ENCODE measurements around the gene B4GALT5.

The B4GALT5 gene

GRCh38 chr20:49666911-49667310, 46.8 kb downstream of the B4GALT5 start:
- no peak for TF ChIP-seq REST (IDR thresholded peaks at IDR 0.05; ENCODE audit: insufficient read depth in 1 of 2, low read depth in 2 of 2, low read length in 2 of 2)
- TF ChIP-seq POLR2AphosphoS5 (IDR thresholded peaks at IDR 0.05; ENCODE audit: low read depth, low read length), result no peak
- no peak for TF ChIP-seq FOXP2 (optimal IDR thresholded peaks at IDR 0.05; ENCODE audit: borderline replicate concordance, extremely low read depth, extremely low read length, insufficient read depth)
- no peak for TF ChIP-seq SIN3A (IDR thresholded peaks at IDR 0.05; ENCODE audit: borderline replicate concordance, insufficient read depth, low read length)
- no peak for TF ChIP-seq TAF1 (IDR thresholded peaks at IDR 0.05; ENCODE audit: borderline replicate concordance, insufficient read depth, low read length)

DNA sequence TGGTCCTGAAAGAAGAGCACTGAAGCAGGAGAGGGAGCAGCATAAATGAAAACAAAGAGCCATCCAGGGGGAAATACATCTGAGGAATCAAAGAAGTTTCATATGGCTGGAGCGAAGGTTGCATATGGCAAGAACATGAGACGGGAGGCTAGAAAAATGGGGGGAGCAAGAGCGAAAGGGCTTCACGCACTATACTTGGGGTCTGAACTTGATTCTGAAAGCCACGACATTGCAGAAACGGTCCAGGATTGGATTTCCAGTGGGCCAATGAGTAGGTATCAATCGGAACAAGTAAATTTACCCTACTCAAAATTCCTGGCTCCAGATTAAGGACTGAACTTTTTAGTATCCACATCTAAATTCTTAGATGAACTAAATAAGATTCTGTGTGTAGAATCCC, 47.9 kb downstream of the B4GALT5 start:
- TF ChIP-seq REST (IDR thresholded peaks at IDR 0.05; ENCODE audit: insufficient read depth in 1 of 2, low read depth in 2 of 2, low read length in 2 of 2), result no peak
- no peak for TF ChIP-seq TAF1 (IDR thresholded peaks at IDR 0.05; ENCODE audit: borderline replicate concordance, insufficient read depth, low read length)
- no peak for TF ChIP-seq FOXP2 (optimal IDR thresholded peaks at IDR 0.05; ENCODE audit: borderline replicate concordance, extremely low read depth, extremely low read length, insufficient read depth)
- no peak for TF ChIP-seq SIN3A (IDR thresholded peaks at IDR 0.05; ENCODE audit: borderline replicate concordance, insufficient read depth, low read length)
- TF ChIP-seq POLR2AphosphoS5 (IDR thresholded peaks at IDR 0.05; ENCODE audit: low read depth, low read length), result no peak

DNA sequence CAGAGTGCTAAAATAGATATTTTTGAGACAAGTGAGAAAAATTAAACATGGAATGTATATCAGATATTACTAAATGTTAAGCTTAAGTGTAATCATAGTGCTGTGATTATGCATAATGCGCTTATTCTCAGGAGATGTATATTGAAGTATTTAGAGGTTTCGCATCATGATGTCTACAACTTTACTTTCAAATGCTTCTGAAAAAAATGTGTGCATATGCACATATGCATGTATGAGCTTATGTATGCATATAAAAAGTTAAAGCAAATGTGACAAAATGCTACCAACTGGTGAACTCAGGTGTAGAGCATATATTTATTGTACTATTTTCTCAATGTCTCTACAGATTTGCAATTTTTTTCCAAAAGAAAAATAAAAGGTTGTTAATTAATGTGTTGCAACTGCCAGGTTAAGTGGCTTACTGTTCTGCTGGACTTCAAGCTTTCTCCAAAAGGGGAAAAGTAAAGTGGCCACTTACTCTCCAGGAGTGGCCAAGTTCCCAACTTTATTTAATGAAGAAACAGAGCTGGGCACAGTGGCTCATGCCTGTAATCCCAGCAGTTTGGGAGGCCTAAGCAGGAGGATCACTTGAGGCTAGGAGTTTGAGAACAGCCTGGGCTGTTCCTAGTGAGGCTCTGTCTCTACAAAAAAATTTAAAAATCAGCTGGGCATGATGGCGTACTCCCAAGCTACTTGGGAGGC, 48.9 kb downstream of the B4GALT5 start:
- TF ChIP-seq POLR2AphosphoS5 (IDR thresholded peaks at IDR 0.05; ENCODE audit: low read depth, low read length), result no peak
- no peak for TF ChIP-seq SIN3A (IDR thresholded peaks at IDR 0.05; ENCODE audit: borderline replicate concordance, insufficient read depth, low read length)
- TF ChIP-seq REST (IDR thresholded peaks at IDR 0.05; ENCODE audit: insufficient read depth in 1 of 2, low read depth in 2 of 2, low read length in 2 of 2), result no peak

DNA sequence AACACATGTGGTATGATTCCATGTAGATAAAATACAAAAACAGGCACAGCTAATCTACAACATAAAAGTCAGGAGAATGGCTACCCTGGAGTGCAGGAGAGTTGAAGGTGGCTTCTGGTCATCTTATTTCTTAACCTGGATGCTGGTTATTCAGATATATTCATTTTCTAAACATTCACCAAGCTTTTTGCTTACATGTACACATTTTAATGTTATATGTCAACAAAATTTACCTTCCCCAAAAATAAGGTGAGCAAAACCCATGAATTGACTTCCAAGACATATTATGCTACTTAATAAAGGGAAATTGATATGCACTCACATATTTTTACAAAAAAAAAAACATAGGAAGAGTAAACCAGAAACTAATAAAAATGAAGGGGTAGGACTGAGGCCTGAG, 50.6 kb downstream of the B4GALT5 start:
- no peak for TF ChIP-seq REST (IDR thresholded peaks at IDR 0.05; ENCODE audit: insufficient read depth in 1 of 2, low read depth in 2 of 2, low read length in 2 of 2)
- TF ChIP-seq FOXP2 (optimal IDR thresholded peaks at IDR 0.05; ENCODE audit: borderline replicate concordance, extremely low read depth, extremely low read length, insufficient read depth), result no peak
- no peak for TF ChIP-seq SIN3A (IDR thresholded peaks at IDR 0.05; ENCODE audit: borderline replicate concordance, insufficient read depth, low read length)
- no peak for TF ChIP-seq POLR2AphosphoS5 (IDR thresholded peaks at IDR 0.05; ENCODE audit: low read depth, low read length)
- TF ChIP-seq TAF1 (IDR thresholded peaks at IDR 0.05; ENCODE audit: borderline replicate concordance, insufficient read depth, low read length), result no peak

All from PFSK-1 (cell line).